ENCODE data around the gene INSR. TPM values are rescaled to one million over a fixed set of nuclear protein-coding genes. Genes with fewer than 3 reads are reported as not detected.

The INSR gene
- total RNA-seq = 1 to 10 TPM; 1.3 to 2.3 (median 1.6) TPM

DNA sequence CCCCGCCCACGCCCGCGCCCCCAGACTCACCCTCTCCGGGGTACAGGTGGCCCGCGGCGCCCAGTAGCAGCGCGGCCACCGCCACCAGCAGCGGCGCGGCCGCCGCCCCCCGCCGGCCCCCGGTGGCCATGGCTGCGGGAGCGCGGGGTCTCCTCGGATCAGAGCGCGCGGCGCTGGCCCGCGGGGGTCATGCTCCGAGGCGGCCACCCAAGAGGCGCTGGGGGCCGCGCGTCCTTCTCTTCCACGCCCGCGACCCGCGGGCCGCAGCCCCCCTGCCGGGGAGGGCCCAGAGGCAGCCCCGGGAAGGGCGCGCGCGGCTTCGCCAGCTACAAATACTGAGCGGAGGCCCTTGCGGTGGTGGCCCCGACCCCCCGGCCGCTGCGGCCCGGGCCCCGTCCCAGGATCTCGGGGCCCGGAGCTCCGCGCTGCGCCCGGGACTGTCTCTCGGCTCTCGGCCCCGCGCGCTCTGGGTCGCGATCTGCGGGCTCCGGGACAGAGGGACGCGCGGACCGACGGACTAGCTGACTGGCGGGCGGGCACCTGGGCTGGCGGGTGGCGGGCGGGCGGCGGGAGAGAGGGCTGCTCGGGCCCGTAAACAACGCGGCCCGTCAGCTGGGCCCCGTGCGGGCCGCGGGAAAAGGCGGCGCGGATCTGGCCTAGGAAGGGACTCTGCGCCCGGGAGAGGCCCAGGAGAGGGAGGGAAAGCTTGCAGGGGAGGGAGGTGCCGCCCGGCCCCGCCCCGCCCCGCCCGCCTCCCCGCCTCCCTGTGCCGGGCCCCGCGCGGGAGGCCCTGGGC lies at the start of gene INSR:
TSS of gene INSR (minus strand) at position 653 of the 796 bp plus-strand sequence. CDS start at position 130, 523 bp downstream.
- ATAC-seq = peak; percentile 85 to 88
- Mint-ChIP-seq H3K9me3 (no peaks in the 10 kb centered on the region), H3K4me1 (ENCODE audit: low read depth) (peaks cover 7% of the 10 kb centered on the region), H3K4me3 (peak within 1 kb of the TSS; percentile 74), H3K36me3 (ENCODE audit: insufficient read depth) (no peaks in the 10 kb centered on the region), H3K27me3 (ENCODE audit: low read depth) (peaks cover 42% of the 10 kb centered on the region)
- peak; percentile 26 for DNase-seq

DNA sequence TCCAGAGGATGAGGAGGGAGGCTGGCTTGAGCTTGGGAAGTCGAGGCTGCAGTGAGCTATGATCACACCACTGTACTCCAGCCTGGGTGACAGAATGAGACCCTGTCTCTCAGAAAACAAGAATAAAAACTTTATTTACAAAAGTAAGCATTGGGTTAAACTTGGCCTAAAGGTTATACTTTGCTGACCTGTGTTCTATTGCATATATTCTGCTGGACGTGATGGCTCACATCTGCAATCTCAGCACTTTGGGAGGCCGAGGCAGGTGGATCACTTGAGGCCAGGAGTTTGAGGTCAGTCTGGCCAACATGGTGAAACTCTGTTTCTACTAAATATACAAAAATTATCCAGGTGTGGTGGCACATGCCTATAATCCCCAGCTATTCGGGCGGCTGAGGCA lies 47.9 kb upstream of the INSR start:
- H3K4me1 Mint-ChIP-seq (ENCODE audit: low read depth) = peaks cover 50% of the 10 kb centered on the region
- DNase-seq (no peak), ATAC-seq (no peak)
- H3K36me3 Mint-ChIP-seq (ENCODE audit: insufficient read depth) = no peaks in the 10 kb centered on the region
- no peaks in the 10 kb centered on the region for H3K9me3 Mint-ChIP-seq
- H3K27me3 Mint-ChIP-seq (ENCODE audit: low read depth) = no peaks in the 10 kb centered on the region
- no peak overlapping the region for H3K4me3 Mint-ChIP-seq

GRCh38 chr19:7340959-7341837 lies 47.0 kb upstream of the INSR start:
- H3K4me1 Mint-ChIP-seq (ENCODE audit: low read depth) = peaks cover 48% of the 10 kb centered on the region
- peak; percentile 15 to 44 for ATAC-seq
- no peaks in the 10 kb centered on the region for H3K9me3 Mint-ChIP-seq

DNA sequence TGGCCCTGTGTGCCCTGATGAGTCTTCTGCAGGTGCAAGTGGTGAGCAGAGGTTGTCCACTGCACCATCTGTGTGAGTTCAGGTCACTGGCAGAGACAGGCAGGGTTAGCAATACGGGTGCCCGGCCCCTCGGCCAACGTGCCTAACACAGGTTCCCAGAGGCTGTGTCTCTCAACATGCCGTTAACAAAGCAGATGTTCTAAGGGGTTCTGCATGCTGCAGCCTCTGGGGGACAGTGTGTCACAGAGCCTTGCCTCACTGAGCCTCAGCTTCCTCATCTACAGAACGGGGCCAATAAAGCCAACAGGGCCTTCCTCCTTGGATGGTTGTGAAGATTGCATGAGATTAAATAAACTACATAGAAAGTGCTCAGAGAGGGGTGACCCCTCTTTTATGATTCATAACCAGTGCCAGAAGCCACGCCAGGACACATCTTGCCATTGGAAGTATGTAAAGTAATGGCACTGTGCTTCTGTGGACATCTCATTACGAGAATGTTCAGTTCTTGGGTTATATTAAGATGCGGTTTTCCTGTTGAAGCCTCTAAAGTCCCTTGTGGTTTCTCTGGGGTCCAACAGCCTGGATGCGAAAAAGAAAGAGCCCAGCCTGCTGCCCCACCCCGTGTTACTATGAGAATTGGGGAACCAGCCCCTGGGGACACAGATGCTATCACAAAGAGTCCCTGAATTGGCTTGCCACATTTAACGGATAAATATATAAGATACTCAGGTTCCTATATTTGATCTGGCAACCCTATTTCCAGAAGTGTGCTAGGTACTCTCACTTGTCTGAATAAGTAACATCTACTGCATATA lies 43.4 kb upstream of the INSR start:
- no peaks in the 10 kb centered on the region for H3K9me3 Mint-ChIP-seq
- H3K27me3 Mint-ChIP-seq (ENCODE audit: low read depth) = no peaks in the 10 kb centered on the region
- ATAC-seq = peak; percentile 68 to 70
- peaks cover 29% of the 10 kb centered on the region for H3K4me1 Mint-ChIP-seq (ENCODE audit: low read depth)
- no peak overlapping the region for H3K4me3 Mint-ChIP-seq
- no peak for DNase-seq
- H3K36me3 Mint-ChIP-seq (ENCODE audit: insufficient read depth) = no peaks in the 10 kb centered on the region

More at GRCh38 chr19:7340959-7341837, 47.0 kb upstream of the INSR start:
- Mint-ChIP-seq H3K4me3 (no peak overlapping the region), H3K36me3 (ENCODE audit: insufficient read depth) (no peaks in the 10 kb centered on the region), H3K27me3 (ENCODE audit: low read depth) (no peaks in the 10 kb centered on the region)
- peak; percentile 88 for DNase-seq

DNA sequence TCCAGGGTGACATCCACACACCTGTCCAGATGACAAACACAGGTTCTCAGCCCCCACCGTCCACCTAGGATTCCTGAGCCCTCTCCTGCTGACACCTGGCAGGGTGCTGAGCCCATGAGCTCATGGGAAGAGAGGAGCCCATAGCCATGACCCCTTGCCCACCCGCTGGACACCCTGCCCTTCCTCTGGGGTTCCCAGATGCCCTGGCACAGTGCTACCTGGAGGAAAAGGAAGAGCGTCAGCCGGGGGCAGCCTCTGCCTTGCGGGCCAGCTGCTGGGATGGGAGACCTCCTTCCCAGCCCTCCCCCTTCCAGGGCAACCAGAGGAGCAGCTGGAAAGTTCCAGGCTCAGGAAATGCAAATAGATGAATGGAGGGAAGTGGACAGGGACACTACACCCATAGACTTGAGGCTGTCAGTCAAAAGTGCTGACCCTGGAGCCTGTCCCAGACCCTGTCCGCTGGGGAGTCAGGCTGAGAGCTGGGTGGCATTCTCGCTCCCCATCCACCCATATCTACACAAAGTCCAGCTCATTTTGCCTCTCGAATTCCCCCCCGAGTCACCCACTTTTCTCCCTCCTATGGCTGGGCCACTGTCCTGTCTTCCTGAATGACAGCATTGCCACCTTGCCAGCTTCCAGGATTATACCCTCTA lies 42.2 kb upstream of the INSR start:
- H3K4me1 Mint-ChIP-seq (ENCODE audit: low read depth) = peaks cover 26% of the 10 kb centered on the region
- H3K36me3 Mint-ChIP-seq (ENCODE audit: insufficient read depth) = no peaks in the 10 kb centered on the region
- H3K9me3 Mint-ChIP-seq = no peaks in the 10 kb centered on the region
- H3K4me3 Mint-ChIP-seq = no peak overlapping the region
- ATAC-seq = no peak
- no peaks in the 10 kb centered on the region for H3K27me3 Mint-ChIP-seq (ENCODE audit: low read depth)
- DNase-seq = no peak

DNA sequence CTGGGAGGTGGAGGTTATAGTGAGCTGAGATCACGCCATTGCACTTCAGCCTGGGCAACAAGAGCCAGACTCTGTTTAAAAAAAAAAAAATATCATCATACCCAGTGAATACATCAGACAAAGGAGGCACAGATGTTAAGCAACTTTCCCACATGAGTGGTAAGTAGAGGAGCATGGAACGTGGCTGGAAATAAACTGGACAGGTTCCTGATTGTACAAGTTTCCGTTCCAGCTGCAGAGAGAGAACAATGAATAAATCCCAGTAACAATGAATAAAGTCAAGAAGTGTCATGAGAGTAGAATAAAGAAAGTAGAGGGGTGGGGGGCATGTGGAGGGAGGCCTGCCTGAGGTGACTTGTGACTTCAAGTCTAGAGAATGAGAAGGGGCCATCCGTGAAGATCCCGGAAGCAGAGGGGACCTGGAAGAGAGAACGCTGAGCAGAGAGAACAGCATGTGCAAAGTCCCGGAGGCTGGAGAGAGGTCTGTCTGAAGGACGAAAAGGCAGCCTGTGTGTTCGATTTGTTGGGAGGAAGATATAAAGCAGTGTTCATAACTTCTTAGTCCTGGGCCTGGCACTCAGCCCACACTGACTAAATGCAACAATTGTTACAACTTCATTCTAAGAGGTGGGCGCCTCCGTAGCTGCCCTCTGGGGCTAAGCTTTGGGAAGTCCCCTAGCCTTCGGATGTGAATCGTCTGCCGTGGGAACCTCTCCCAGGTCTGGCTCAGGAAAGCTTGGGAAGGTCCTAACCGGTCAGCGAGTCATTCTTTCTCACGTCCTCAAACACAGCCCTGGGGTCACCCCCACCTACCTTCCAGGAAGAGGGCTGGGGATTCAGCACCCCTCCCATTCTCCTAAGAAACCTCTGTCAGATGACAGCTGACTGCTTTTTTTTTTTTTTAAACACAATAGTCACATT lies 39.2 kb upstream of the INSR start:
- DNase-seq = no peak

DNA sequence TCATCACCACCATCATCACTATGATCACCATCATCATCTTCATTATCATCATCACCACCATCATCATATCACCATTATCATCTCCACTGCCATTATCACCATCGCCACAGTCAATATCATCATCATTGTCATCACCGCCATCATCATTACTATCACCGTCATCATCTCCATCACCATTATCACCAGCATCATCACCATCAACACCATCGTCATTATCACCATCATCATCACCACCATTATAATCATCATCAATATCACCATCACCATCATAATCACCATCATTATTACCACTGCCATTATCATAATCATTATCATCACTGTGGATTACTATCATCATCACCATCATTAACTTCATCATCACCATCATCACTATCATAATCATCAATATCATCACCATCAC lies 37.2 kb upstream of the INSR start:
- ATAC-seq = no peak

More for the DNA sequence above, 39.2 kb upstream of the INSR start:
- no peaks in the 10 kb centered on the region for H3K27me3 Mint-ChIP-seq (ENCODE audit: low read depth)
- no peaks in the 10 kb centered on the region for H3K9me3 Mint-ChIP-seq
- no peak for ATAC-seq
- H3K36me3 Mint-ChIP-seq (ENCODE audit: insufficient read depth) = no peaks in the 10 kb centered on the region
- peaks cover 20% of the 10 kb centered on the region for H3K4me1 Mint-ChIP-seq (ENCODE audit: low read depth)
- H3K4me3 Mint-ChIP-seq = no peak overlapping the region

GRCh38 chr19:7328647-7329046 lies 34.4 kb upstream of the INSR start:
- no peaks in the 10 kb centered on the region for H3K36me3 Mint-ChIP-seq (ENCODE audit: insufficient read depth)
- ATAC-seq = no peak
- no peak overlapping the region for H3K4me3 Mint-ChIP-seq

More for the DNA sequence above, 37.2 kb upstream of the INSR start:
- H3K27me3 Mint-ChIP-seq (ENCODE audit: low read depth) = peaks cover 1% of the 10 kb centered on the region
- no peak for DNase-seq
- no peaks in the 10 kb centered on the region for H3K9me3 Mint-ChIP-seq
- peaks cover 3% of the 10 kb centered on the region for H3K4me1 Mint-ChIP-seq (ENCODE audit: low read depth)
- no peaks in the 10 kb centered on the region for H3K36me3 Mint-ChIP-seq (ENCODE audit: insufficient read depth)
- no peak overlapping the region for H3K4me3 Mint-ChIP-seq

GRCh38 chr19:7327802-7328201 lies 33.6 kb upstream of the INSR start:
- Mint-ChIP-seq H3K27me3 (ENCODE audit: low read depth) (peaks cover 1% of the 10 kb centered on the region), H3K4me1 (ENCODE audit: low read depth) (no peaks in the 10 kb centered on the region), H3K36me3 (ENCODE audit: insufficient read depth) (no peaks in the 10 kb centered on the region), H3K9me3 (peaks cover 4% of the 10 kb centered on the region), H3K4me3 (no peak overlapping the region)
- no peak for DNase-seq
- ATAC-seq = no peak

More at GRCh38 chr19:7328647-7329046, 34.4 kb upstream of the INSR start:
- peaks cover 1% of the 10 kb centered on the region for H3K27me3 Mint-ChIP-seq (ENCODE audit: low read depth)
- peaks cover 3% of the 10 kb centered on the region for H3K4me1 Mint-ChIP-seq (ENCODE audit: low read depth)
- peaks cover 4% of the 10 kb centered on the region for H3K9me3 Mint-ChIP-seq
- DNase-seq = no peak

DNA sequence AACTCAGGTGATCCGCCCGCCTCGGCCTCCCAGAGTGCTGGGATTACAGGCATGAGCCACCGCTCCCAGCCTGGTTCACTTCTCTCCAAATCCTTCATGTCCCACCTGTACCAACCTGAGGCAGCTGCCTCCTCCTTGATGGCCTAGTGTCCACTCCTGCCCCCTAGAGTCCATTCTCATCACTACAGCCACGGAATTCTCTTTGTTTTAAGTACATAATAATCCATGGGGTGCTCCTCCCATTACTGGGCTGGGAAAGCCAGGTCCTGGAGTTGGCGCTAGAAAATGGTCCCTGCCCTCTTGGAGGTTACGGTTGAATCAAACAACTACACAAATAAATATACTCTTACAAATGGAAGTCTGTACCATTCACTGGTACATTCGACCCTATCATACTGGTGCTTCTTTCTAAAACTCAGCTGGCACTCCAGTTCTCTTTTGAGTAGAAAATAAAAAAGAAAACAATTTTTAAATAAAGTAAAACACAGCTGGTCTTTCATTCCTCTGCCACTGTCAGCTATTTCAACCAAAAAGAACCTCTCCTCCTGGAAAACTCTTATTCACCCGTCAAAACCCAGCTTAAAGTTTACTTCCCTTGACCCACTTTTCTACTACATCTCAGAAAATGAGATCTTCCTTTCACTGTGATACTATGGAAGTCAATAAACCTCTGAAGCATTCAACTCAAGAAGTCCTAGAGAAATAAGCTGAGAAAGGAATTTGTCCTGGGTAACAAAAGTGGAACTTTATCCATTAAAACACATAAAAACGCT lies 32.1 kb upstream of the INSR start:
- Mint-ChIP-seq H3K4me1 (ENCODE audit: low read depth) (no peaks in the 10 kb centered on the region), H3K36me3 (ENCODE audit: insufficient read depth) (no peaks in the 10 kb centered on the region), H3K9me3 (peaks cover 4% of the 10 kb centered on the region), H3K27me3 (ENCODE audit: low read depth) (peaks cover 2% of the 10 kb centered on the region), H3K4me3 (no peak overlapping the region)
- ATAC-seq = no peak
- DNase-seq = peak; percentile 22

DNA sequence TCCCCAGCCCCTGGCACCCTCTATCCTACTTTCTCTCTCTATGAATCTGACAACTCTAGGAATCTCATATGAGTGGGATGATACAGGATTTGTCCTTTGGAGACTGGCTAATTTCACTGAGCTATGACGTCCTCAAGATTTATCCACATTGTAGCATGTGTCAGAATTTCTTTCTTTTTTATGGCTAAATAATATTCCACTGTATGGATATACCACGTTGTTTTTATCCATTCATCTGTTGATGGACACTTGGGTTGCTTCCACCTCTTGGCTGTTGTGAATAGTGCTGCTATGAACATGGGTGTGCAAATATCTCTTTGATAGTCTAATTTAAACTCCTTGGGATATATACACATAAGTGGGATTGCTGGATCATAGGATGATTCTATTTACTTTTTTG lies 24.0 kb upstream of the INSR start:
- peaks cover 9% of the 10 kb centered on the region for H3K27me3 Mint-ChIP-seq (ENCODE audit: low read depth)
- H3K4me1 Mint-ChIP-seq (ENCODE audit: low read depth) = no peaks in the 10 kb centered on the region
- no peak for DNase-seq
- no peak overlapping the region for H3K4me3 Mint-ChIP-seq
- H3K36me3 Mint-ChIP-seq (ENCODE audit: insufficient read depth) = peaks cover 3% of the 10 kb centered on the region
- ATAC-seq = no peak
- peaks cover 5% of the 10 kb centered on the region for H3K9me3 Mint-ChIP-seq

DNA sequence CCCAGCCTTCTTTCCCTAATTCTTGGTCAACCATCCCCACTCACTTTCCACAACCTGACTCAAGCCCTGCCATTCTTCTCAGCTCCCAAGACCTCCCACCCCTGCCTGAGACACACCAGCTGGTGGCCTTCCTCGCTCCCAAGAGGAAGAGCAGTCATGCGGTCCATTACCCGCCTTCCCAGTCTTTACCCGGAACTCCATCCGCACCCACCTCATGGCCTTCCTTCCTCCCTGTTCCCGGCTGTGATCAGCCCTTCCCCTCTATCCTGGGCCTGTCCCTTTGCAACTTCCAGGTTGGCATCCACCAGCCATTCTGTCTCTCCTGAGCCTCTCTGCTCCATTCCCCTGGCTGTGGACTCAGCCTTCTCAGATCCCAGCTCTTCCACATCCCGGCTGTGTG lies 18.6 kb upstream of the INSR start:
- ATAC-seq (no peak), DNase-seq (no peak)
- no peaks in the 10 kb centered on the region for H3K27me3 Mint-ChIP-seq (ENCODE audit: low read depth)
- no peaks in the 10 kb centered on the region for H3K36me3 Mint-ChIP-seq (ENCODE audit: insufficient read depth)
- no peak overlapping the region for H3K4me3 Mint-ChIP-seq
- H3K4me1 Mint-ChIP-seq (ENCODE audit: low read depth) = no peaks in the 10 kb centered on the region
- H3K9me3 Mint-ChIP-seq = no peaks in the 10 kb centered on the region

Data from activated T-cell treated with anti-CD3 and anti-CD28 coated beads, Interleukin-2, amount 50 U/mL, for 4 hours (primary cell).